HepG2 (cell line): ENCODE data around the gene MINDY1. TPM values are rescaled to one million over a fixed set of nuclear protein-coding genes. Genes with fewer than 3 reads are reported as not detected.

Experiments
- CEBPG ChIP-seq: IDR thresholded peaks from 2 replicates; pipeline ENCODE4 v1.6.1; 2016
- FOSL2 ChIP-seq: sonication (generic); formaldehyde crosslinking; IDR thresholded peaks from 2 replicates; pipeline ENCODE4 v1.4.0; 2020; ENCODE audit warnings: missing genetic modification reagents
- HCFC1 ChIP-seq: fragments of 150-350 bp; IDR thresholded peaks from 2 replicates; pipeline ENCODE4 v1.6.1; 2014; ENCODE audit warnings: low read depth, low read length
- HES4 ChIP-seq: sonication (generic); formaldehyde crosslinking; IDR thresholded peaks from 2 replicates; pipeline ENCODE4 v1.9.0; 2021; ENCODE audit warnings: mild to moderate bottlenecking, missing genetic modification reagents, borderline replicate concordance
- JUN ChIP-seq: sonication (generic); formaldehyde crosslinking; IDR thresholded peaks from 2 replicates; pipeline ENCODE4 v1.4.0; 2020; ENCODE audit warnings: mild to moderate bottlenecking, missing genetic modification reagents
- MXD4 ChIP-seq: IDR thresholded peaks from 2 replicates; pipeline ENCODE4 v1.6.1; 2016; ENCODE audit warnings: mild to moderate bottlenecking, missing biosample characterization, missing genetic modification reagents
- RBAK ChIP-seq: sonication (generic); formaldehyde crosslinking; IDR thresholded peaks from 2 replicates; pipeline ENCODE4 v1.5.1; 2020; ENCODE audit warnings: mild to moderate bottlenecking, missing genetic modification reagents
- SMARCE1 ChIP-seq: fragments of 450-650 bp; IDR thresholded peaks from 2 replicates; pipeline ENCODE4 v1.6.1; 2017; ENCODE audit warnings: borderline replicate concordance
- SSRP1 ChIP-seq: IDR thresholded peaks from 2 replicates; pipeline ENCODE4 v1.6.1; 2016; ENCODE audit warnings: control low read depth
- THYN1 ChIP-seq: sonication (generic); formaldehyde crosslinking; IDR thresholded peaks from 2 replicates; pipeline ENCODE4 v1.8.1; 2023; ENCODE audit warnings: low read depth, mild to moderate bottlenecking, moderate library complexity, missing genetic modification reagents, borderline replicate concordance
- ZMAT3 ChIP-seq: sonication (generic); formaldehyde crosslinking; conservative IDR thresholded peaks from 2 replicates; pipeline ENCODE4 v1.7.0; 2021; ENCODE audit warnings: missing genetic modification reagents
- ZNF124 ChIP-seq: sonication (generic); formaldehyde crosslinking; IDR thresholded peaks from 2 replicates; pipeline ENCODE4 v1.4.0; 2020; ENCODE audit warnings: missing genetic modification reagents
- ZNF207 ChIP-seq: fragments of 450-650 bp; IDR thresholded peaks from 2 replicates; pipeline ENCODE4 v1.6.1; 2016; ENCODE audit warnings: antibody characterized with exemption, borderline replicate concordance
- ZNF3 ChIP-seq: IDR thresholded peaks from 2 replicates; pipeline ENCODE4 v1.7.0; 2017; ENCODE audit warnings: inconsistent platforms
- ZNF337 ChIP-seq: sonication (generic); formaldehyde crosslinking; IDR thresholded peaks from 2 replicates; pipeline ENCODE4 v1.5.1; 2020; ENCODE audit warnings: missing genetic modification reagents, low read depth, mild to moderate bottlenecking, borderline replicate concordance
- ZNF441 ChIP-seq: sonication (generic); formaldehyde crosslinking; IDR thresholded peaks from 2 replicates; pipeline ENCODE4 v1.7.0; 2021; ENCODE audit warnings: missing genetic modification reagents, borderline replicate concordance
- ZNF547 ChIP-seq: sonication (generic); formaldehyde crosslinking; IDR thresholded peaks from 2 replicates; pipeline ENCODE4 v1.5.1; 2020; ENCODE audit warnings: mild to moderate bottlenecking, missing genetic modification reagents
- ZNF674 ChIP-seq: sonication (generic); formaldehyde crosslinking; IDR thresholded peaks from 2 replicates; pipeline ENCODE4 v1.5.0; 2020; ENCODE audit warnings: low read depth, mild to moderate bottlenecking, missing genetic modification reagents
- ZNF724P ChIP-seq: sonication (generic); formaldehyde crosslinking; IDR thresholded peaks from 2 replicates; pipeline ENCODE4 v1.8.0; 2022; ENCODE audit warnings: missing genetic modification reagents, borderline replicate concordance
- ZNF749 ChIP-seq: sonication (generic); formaldehyde crosslinking; IDR thresholded peaks from 2 replicates; pipeline ENCODE4 v1.8.0; 2022; ENCODE audit warnings: mild to moderate bottlenecking, missing genetic modification reagents, moderate library complexity, borderline replicate concordance
- polyA plus RNA-seq, 8 experiments: library from polyadenylated mRNA; depleted of rRNA in 3 of 8; stranded (reverse) in 7 of 8; unstranded in 1 of 8; fragments of >200 nt; fragmentation: Illumina TruSeq in 4 of 8; extraction: Trizol in 4 of 8; gene quantifications; 2 replicates each; pipeline versions ENCODE4 v1.2.1 to v1.2.3, GENCODE V29; 2011 to 2016; ENCODE audit warnings: low read depth in 4 of 8, missing spikeins in 1 of 8, mixed read lengths in 1 of 8; ENCODE audit not compliant: insufficient read depth in 1 of 8
- total RNA-seq, 5 experiments: library from RNA; depleted of rRNA; stranded (reverse); fragments of >200 nt; fragmentation: Illumina TruSeq; extraction: Trizol; gene quantifications; 2 replicates each; pipeline ENCODE4 v1.2.3, GENCODE V29; 2016; ENCODE audit warnings: low read depth in 1 of 5
- TF ChIP-seq, protein P1 (sequence below): IDR thresholded peaks from 2 replicates; pipeline ENCODE4 v1.6.1; 2012; ENCODE audit warnings: low read depth, low read length, improper control_type of control experiment
- TF ChIP-seq, protein P2 (sequence below): sonication (generic); formaldehyde crosslinking; IDR thresholded peaks from 2 replicates; pipeline ENCODE4 v1.5.1; 2020; ENCODE audit warnings: missing genetic modification reagents, mild to moderate bottlenecking, borderline replicate concordance
- TF ChIP-seq, protein P3 (sequence below): IDR thresholded peaks from 2 replicates; pipeline ENCODE4 v1.6.1; 2016; ENCODE audit warnings: low read depth
- TF ChIP-seq, protein P4 (sequence below): sonication (generic); formaldehyde crosslinking; IDR thresholded peaks from 2 replicates; pipeline ENCODE4 v1.8.1; 2023; ENCODE audit warnings: mild to moderate bottlenecking, missing genetic modification reagents
- TF ChIP-seq, protein P5 (sequence below): sonication (generic); formaldehyde crosslinking; IDR thresholded peaks from 2 replicates; pipeline ENCODE4 v1.4.0; 2020; ENCODE audit warnings: mild to moderate bottlenecking, missing genetic modification reagents
- TF ChIP-seq, protein P6 (sequence below): sonication (generic); formaldehyde crosslinking; IDR thresholded peaks from 2 replicates; pipeline ENCODE4 v1.9.0; 2021; ENCODE audit warnings: missing genetic modification reagents, borderline replicate concordance

The MINDY1 gene
- total and polyA plus RNA-seq, 2 of the 13 experiments (the other 11 are each of a cell fraction or from before 2014, with no cell fraction given): 11.1 to 15.0 TPM

DNA sequence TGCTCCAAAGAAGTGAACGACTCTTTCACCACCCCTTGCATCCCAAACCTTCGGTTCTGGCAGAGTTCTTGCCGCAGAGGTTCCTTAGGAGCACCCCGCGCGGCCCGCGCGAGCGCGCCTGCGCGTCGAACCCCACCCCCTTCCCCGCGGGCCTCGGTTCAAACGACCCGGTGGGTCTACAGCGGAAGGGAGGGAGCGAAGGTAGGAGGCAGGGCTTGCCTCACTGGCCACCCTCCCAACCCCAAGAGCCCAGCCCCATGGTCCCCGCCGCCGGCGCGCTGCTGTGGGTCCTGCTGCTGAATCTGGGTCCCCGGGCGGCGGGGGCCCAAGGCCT is 40.9 kb upstream of the MINDY1 start, which contains the start of gene C1orf56 (continued):
- TF ChIP-seq, protein P1, sequence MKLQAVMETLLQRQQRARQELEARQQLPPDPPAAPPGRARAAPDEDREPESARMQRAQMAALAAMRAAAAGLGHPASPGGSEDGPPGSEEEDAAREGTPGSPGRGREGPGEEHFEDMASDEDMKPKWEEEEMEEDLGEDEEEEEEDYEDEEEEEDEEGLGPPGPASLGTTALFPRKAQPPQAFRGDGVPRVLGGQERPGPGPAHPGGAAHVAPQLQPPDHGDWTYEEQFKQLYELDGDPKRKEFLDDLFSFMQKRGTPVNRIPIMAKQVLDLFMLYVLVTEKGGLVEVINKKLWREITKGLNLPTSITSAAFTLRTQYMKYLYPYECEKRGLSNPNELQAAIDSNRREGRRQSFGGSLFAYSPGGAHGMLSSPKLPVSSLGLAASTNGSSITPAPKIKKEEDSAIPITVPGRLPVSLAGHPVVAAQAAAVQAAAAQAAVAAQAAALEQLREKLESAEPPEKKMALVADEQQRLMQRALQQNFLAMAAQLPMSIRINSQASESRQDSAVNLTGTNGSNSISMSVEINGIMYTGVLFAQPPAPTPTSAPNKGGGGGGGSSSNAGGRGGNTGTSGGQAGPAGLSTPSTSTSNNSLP: no peak
- 0 out of 2 replicates have a peak, but pooled peaks have one; percentile 4 for TF ChIP-seq RBAK
- no peak for TF ChIP-seq ZNF547
- TF ChIP-seq, protein P2, sequence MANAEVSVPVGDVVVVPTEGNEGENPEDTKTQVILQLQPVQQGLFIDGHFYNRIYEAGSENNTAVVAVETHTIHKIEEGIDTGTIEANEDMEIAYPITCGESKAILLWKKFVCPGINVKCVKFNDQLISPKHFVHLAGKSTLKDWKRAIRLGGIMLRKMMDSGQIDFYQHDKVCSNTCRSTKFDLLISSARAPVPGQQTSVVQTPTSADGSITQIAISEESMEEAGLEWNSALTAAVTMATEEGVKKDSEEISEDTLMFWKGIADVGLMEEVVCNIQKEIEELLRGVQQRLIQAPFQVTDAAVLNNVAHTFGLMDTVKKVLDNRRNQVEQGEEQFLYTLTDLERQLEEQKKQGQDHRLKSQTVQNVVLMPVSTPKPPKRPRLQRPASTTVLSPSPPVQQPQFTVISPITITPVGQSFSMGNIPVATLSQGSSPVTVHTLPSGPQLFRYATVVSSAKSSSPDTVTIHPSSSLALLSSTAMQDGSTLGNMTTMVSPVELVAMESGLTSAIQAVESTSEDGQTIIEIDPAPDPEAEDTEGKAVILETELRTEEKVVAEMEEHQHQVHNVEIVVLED (CRISPR knock-in tag): no peak
- TF ChIP-seq ZNF124 (CRISPR knock-in tag): no peak
- TF ChIP-seq THYN1 (CRISPR knock-in tag): no peak
- TF ChIP-seq, protein P3, sequence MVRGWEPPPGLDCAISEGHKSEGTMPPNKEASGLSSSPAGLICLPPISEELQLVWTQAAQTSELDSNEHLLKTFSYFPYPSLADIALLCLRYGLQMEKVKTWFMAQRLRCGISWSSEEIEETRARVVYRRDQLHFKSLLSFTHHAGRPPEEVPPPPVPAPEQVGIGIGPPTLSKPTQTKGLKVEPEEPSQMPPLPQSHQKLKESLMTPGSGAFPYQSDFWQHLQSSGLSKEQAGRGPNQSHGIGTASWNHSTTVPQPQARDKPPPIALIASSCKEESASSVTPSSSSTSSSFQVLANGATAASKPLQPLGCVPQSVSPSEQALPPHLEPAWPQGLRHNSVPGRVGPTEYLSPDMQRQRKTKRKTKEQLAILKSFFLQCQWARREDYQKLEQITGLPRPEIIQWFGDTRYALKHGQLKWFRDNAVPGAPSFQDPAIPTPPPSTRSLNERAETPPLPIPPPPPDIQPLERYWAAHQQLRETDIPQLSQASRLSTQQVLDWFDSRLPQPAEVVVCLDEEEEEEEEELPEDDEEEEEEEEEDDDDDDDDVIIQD: no peak
- no peak for TF ChIP-seq ZMAT3 (CRISPR knock-in tag)
- TF ChIP-seq JUN (CRISPR knock-in tag): no peak
- TF ChIP-seq, protein P4, sequence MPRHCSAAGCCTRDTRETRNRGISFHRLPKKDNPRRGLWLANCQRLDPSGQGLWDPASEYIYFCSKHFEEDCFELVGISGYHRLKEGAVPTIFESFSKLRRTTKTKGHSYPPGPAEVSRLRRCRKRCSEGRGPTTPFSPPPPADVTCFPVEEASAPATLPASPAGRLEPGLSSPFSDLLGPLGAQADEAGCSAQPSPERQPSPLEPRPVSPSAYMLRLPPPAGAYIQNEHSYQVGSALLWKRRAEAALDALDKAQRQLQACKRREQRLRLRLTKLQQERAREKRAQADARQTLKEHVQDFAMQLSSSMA (CRISPR knock-in tag): no peak
- no peak for TF ChIP-seq ZNF337 (CRISPR knock-in tag)
- no peak for TF ChIP-seq ZNF3
- no peak for TF ChIP-seq ZNF749 (CRISPR knock-in tag)
- TF ChIP-seq, protein P5, sequence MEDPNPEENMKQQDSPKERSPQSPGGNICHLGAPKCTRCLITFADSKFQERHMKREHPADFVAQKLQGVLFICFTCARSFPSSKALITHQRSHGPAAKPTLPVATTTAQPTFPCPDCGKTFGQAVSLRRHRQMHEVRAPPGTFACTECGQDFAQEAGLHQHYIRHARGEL (CRISPR knock-in tag): no peak
- no peak for TF ChIP-seq ZNF674 (CRISPR knock-in tag)
- TF ChIP-seq HES4: no peak
- no peak for TF ChIP-seq FOSL2 (CRISPR knock-in tag)
- TF ChIP-seq MXD4: 0 out of 2 replicates have a peak, but pooled peaks have one; percentile 31
- no peak for TF ChIP-seq SSRP1
- TF ChIP-seq, protein P6, sequence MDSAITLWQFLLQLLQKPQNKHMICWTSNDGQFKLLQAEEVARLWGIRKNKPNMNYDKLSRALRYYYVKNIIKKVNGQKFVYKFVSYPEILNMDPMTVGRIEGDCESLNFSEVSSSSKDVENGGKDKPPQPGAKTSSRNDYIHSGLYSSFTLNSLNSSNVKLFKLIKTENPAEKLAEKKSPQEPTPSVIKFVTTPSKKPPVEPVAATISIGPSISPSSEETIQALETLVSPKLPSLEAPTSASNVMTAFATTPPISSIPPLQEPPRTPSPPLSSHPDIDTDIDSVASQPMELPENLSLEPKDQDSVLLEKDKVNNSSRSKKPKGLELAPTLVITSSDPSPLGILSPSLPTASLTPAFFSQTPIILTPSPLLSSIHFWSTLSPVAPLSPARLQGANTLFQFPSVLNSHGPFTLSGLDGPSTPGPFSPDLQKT (CRISPR knock-in tag): no peak
- TF ChIP-seq ZNF724P (CRISPR knock-in tag): 0 out of 2 replicates have a peak, but pooled peaks have one; percentile 23
- TF ChIP-seq HCFC1: no peak
- TF ChIP-seq ZNF207: no peak
- TF ChIP-seq CEBPG (CRISPR knock-in tag): 0 out of 2 replicates have a peak, but pooled peaks have one; percentile 12
- TF ChIP-seq SMARCE1: no peak
- no peak for TF ChIP-seq ZNF441 (CRISPR knock-in tag)
